SK-N-SH (cell line): Measurements from ENCODE around the gene KRTAP10-7. TPM values are rescaled to one million over a fixed set of nuclear protein-coding genes. Genes with fewer than 3 reads are reported as not detected.
"Not testable (repeated sequence)": the region's sequence is repeated elsewhere in the genome, so short reads cannot be mapped to it uniquely, and the experiment has no call there.

ENCODE experiments used
- CTCF ChIA-PET: fragments of 300-600, 350-600 bp; formaldehyde crosslinking; extraction: SDS; loops from one replicate; lab custom pipeline; 2021; lab: Yijun Ruan, JAX
- POLR2A ChIA-PET: fragments of 350-600 bp; sonication (Branson Sonifier 250); formaldehyde crosslinking; extraction: SDS; loops from one replicate; lab custom pipeline; 2020; ENCODE audit warnings: antibody characterized with exemption, inconsistent platforms; lab: Yijun Ruan, JAX
- DNase-seq: peaks from one replicate; pipeline ENCODE4 v3.0.0; 2012
- H2AFZ ChIP-seq: fragments of 200-600 bp; sonication (generic); 2 replicates; pipeline ENCODE4 v1.8.1; 2016; ENCODE audit warnings: antibody characterized with exemption, mild to moderate bottlenecking, low read depth
- H3F3A ChIP-seq: fragments of 200-600 bp; sonication (generic); replicated peaks from 2 replicates; pipeline ENCODE3; 2016; ENCODE audit warnings: antibody characterized with exemption, mild to moderate bottlenecking; ENCODE audit not compliant: insufficient read depth
- H3K27ac ChIP-seq, 2 experiments: fragments of 200-500 bp in 1 of 2; fragments of 200-600 bp in 1 of 2; sonication (Bioruptor generic) in 1 of 2; sonication (generic), shearing (Covaris generic) in 1 of 2; 2 replicates each; pipeline versions ENCODE4 v1.5.1 to v1.6.1; 2014 to 2016; ENCODE audit warnings: low read depth in 2 of 2, inconsistent platforms in 1 of 2, low read length in 1 of 2, mild to moderate bottlenecking in 1 of 2, mixed read lengths in 1 of 2
- H3K27me3 ChIP-seq: fragments of 200-600 bp; sonication (generic), shearing (Covaris generic); 2 replicates; pipeline ENCODE4 v1.6.1; 2016; ENCODE audit warnings: mixed run types; ENCODE audit not compliant: insufficient read depth
- H3K36me3 ChIP-seq, 2 experiments: fragments of 200-500 bp in 1 of 2; fragments of 200-600 bp in 1 of 2; sonication (Bioruptor generic) in 1 of 2; sonication (generic) in 1 of 2; replicated peaks in 1 of 2; 2 replicates each; pipeline versions ENCODE3 to v1.5.1; 2014 to 2016; ENCODE audit warnings: low read length in 1 of 2, mild to moderate bottlenecking in 1 of 2; ENCODE audit not compliant: insufficient read depth in 2 of 2, control insufficient read depth in 1 of 2
- H3K4me1 ChIP-seq, 2 experiments: fragments of 200-500 bp in 1 of 2; fragments of 200-600 bp in 1 of 2; sonication (Bioruptor generic) in 1 of 2; sonication (generic), shearing (Covaris generic) in 1 of 2; 2 replicates each; pipeline versions ENCODE4 v1.5.1 to v1.6.1; 2014 to 2016; ENCODE audit warnings: low read depth in 1 of 2, low read length in 1 of 2, mixed run types in 1 of 2; ENCODE audit not compliant: insufficient read depth in 2 of 2, control insufficient read depth in 1 of 2
- H3K4me2 ChIP-seq: fragments of 200-600 bp; sonication (generic), shearing (Covaris generic); 2 replicates; pipeline ENCODE4 v1.6.1; 2017; ENCODE audit warnings: mixed run types
- H3K4me3 ChIP-seq, 2 experiments: fragments of 200-500 bp in 1 of 2; fragments of 200-600 bp in 1 of 2; sonication (Bioruptor generic) in 1 of 2; sonication (generic), shearing (Covaris generic) in 1 of 2; 2 replicates each; pipeline versions ENCODE4 v1.5.1 to v1.8.1; 2014 to 2016; ENCODE audit warnings: low read depth in 2 of 2, inconsistent platforms in 1 of 2, low read length in 1 of 2, mild to moderate bottlenecking in 1 of 2, mixed read lengths in 1 of 2, moderate library complexity in 1 of 2
- H3K79me2 ChIP-seq: fragments of 200-600 bp; sonication (generic); 2 replicates; pipeline ENCODE4 v1.8.1; 2017; ENCODE audit warnings: mild to moderate bottlenecking; ENCODE audit not compliant: insufficient read depth
- H3K9ac ChIP-seq: fragments of 200-600 bp; sonication (generic); 2 replicates; pipeline ENCODE4 v1.6.1; 2017; ENCODE audit warnings: mixed run types
- H3K9me2 ChIP-seq: fragments of 200-600 bp; sonication (generic); 2 replicates; pipeline ENCODE4 v1.6.1; 2017; ENCODE audit warnings: mixed run types
- H3K9me3 ChIP-seq: fragments of 200-600 bp; sonication (generic); 2 replicates; pipeline ENCODE4 v1.6.1; 2017; ENCODE audit warnings: mixed run types, mild to moderate bottlenecking, moderate library complexity
- H4K20me1 ChIP-seq: fragments of 200-600 bp; sonication (generic); 2 replicates; pipeline ENCODE4 v1.6.1; 2017; ENCODE audit warnings: mild to moderate bottlenecking, mixed run types; ENCODE audit not compliant: insufficient read depth
- CTCF ChIP-seq: fragments of 200-600 bp; sonication (generic); IDR thresholded peaks from 2 replicates; pipeline ENCODE4 v1.6.1; 2017; ENCODE audit warnings: antibody characterized with exemption, mild to moderate bottlenecking, moderate library complexity
- ELF1 ChIP-seq: IDR thresholded peaks from 2 replicates; pipeline ENCODE4 v1.4.0; 2012
- FOSL2 ChIP-seq: IDR thresholded peaks from 2 replicates; pipeline ENCODE4 v1.4.0; 2012; ENCODE audit warnings: low read depth, mild to moderate bottlenecking, moderate library complexity, borderline replicate concordance
- GABPA ChIP-seq: IDR thresholded peaks from 2 replicates; pipeline ENCODE4 v1.4.0; 2012; ENCODE audit warnings: low read depth, mild to moderate bottlenecking
- MAX ChIP-seq: IDR thresholded peaks from 2 replicates; pipeline ENCODE4 v1.4.0; 2012; ENCODE audit warnings: low read depth
- MEF2A ChIP-seq: IDR thresholded peaks from 2 replicates; pipeline ENCODE4 v1.4.0; 2012; ENCODE audit warnings: low read depth, borderline replicate concordance
- NFIC ChIP-seq: IDR thresholded peaks from 2 replicates; pipeline ENCODE4 v1.4.0; 2012; ENCODE audit warnings: borderline replicate concordance
- NRF1 ChIP-seq: IDR thresholded peaks from 2 replicates; pipeline ENCODE4 v1.6.1; 2012; ENCODE audit warnings: low read depth, mild to moderate bottlenecking, low read length
- POLR2AphosphoS5 ChIP-seq: IDR thresholded peaks from 2 replicates; pipeline ENCODE4 v1.6.1; 2012; ENCODE audit warnings: low read depth, low read length
- REST ChIP-seq: IDR thresholded peaks from 2 replicates; pipeline ENCODE4 v1.6.1; 2012; ENCODE audit warnings: mild to moderate bottlenecking, low read depth, low read length, moderate library complexity
- RXRA ChIP-seq: IDR thresholded peaks from 2 replicates; pipeline ENCODE4 v1.4.0; 2012; ENCODE audit warnings: low read depth, mild to moderate bottlenecking, borderline replicate concordance
- USF2 ChIP-seq: fragments of 150-350 bp; IDR thresholded peaks from 2 replicates; pipeline ENCODE4 v1.6.1; 2017; ENCODE audit warnings: antibody characterized with exemption, low read length, low read depth, borderline replicate concordance
- YY1 ChIP-seq: IDR thresholded peaks from 2 replicates; pipeline ENCODE4 v1.4.0; 2012; ENCODE audit warnings: low read depth, mild to moderate bottlenecking
- WGBS: methylation state at CpG from one replicate; pipeline ENCODE4 v1.1.6; 2017; ENCODE audit warnings: low lambda C conversion rate; 5-methylcytosine and 5-hydroxymethylcytosine counted together
- polyA plus RNA-seq, 3 experiments: library from polyadenylated mRNA; depleted of rRNA; stranded (reverse); fragments of >200 nt; gene quantifications; 2 replicates each; pipeline ENCODE4 v1.2.3, GENCODE V29; 2012

The KRTAP10-7 gene
- polyA plus RNA-seq, 1 of the 3 experiments (the other 2 are of a cell fraction), result not detected

GRCh38 chr21:44573630-44574456 is 26.6 kb upstream of the KRTAP10-7 start, which contains the start of gene KRTAP10-4:
KRTAP10-4 (plus strand) TSS chr21:44573729; CDS start chr21:44573759, 30 bp downstream.
- H3K4me3 ChIP-seq, H4K20me1 ChIP-seq, H3K4me2 ChIP-seq, H3K4me1 ChIP-seq, H3K9ac ChIP-seq, DNase-seq, H3K9me2 ChIP-seq, H3K79me2 ChIP-seq, H3K9me3 ChIP-seq, POLR2A ChIA-PET, H3F3A ChIP-seq, H2AFZ ChIP-seq, H3K36me3 ChIP-seq, H3K27ac ChIP-seq: not testable (repeated sequence)
- 10% methylated on average over 13 of the region's 25 CpGs for WGBS
- H3K27me3 ChIP-seq, result peaks cover 59% of the 10 kb centered on the region
- CTCF ChIA-PET, result interaction anchor here (0.7 kb wide), 1 partner anchor 220 kb away, joined by 3 read pairs; no protein-coding TSS in a partner anchor

- TF ChIP-seq NFIC (no peak), CTCF (no peak), FOSL2 (no peak), MEF2A (no peak), NRF1 (no peak), RXRA (no peak), USF2 (no peak), POLR2AphosphoS5 (no peak), MAX (no peak), REST (no peak), YY1 (no peak), GABPA (no peak), ELF1 (no peak)
- H3K9me2 ChIP-seq, result no peaks in the 10 kb centered on the region
- H3K79me2 ChIP-seq, result no peaks in the 10 kb centered on the region
- no peaks in the 10 kb centered on the region for H3K36me3 ChIP-seq
- CTCF ChIA-PET, result no interaction called here
- H3K9ac ChIP-seq, result no peak overlapping the region
- H3K4me3 ChIP-seq, result no peak overlapping the region
- no peak overlapping the region for H2AFZ ChIP-seq
- 0% methylated on average over 12 of the region's 21 CpGs for WGBS
- no peaks in the 10 kb centered on the region; a peak in 1 of 4 replicates for H3K4me1 ChIP-seq
- H3F3A ChIP-seq, result no peaks in the 10 kb centered on the region
- H3K9me3 ChIP-seq, result no peaks in the 10 kb centered on the region
- no peaks in the 10 kb centered on the region for H4K20me1 ChIP-seq
- POLR2A ChIA-PET, result interaction anchor here (0.6 kb wide), 1 partner anchor 24 kb away, joined by 3 read pairs; no protein-coding TSS in a partner anchor
- H3K4me2 ChIP-seq, result no peak overlapping the region
- peaks cover 59% of the 10 kb centered on the region for H3K27me3 ChIP-seq
- DNase-seq, result no peak
- H3K27ac ChIP-seq, result no peak overlapping the region
These were observed 25.7 kb upstream of the KRTAP10-7 start for GRCh38 chr21:44574457-44575306.
